GM12891 (cell line): ENCODE measurements around the gene TPPP2.

Experiments
- POLR2A ChIP-seq: IDR thresholded peaks from 2 replicates; pipeline ENCODE4 v1.6.1; 2011; ENCODE audit warnings: low read depth, low read length, control low read depth
- POLR2AphosphoS5 ChIP-seq: IDR thresholded peaks from 2 replicates; pipeline ENCODE4 v1.6.1; 2011; ENCODE audit warnings: low read depth, low read length, control low read depth
- POU2F2 ChIP-seq: IDR thresholded peaks from 2 replicates; pipeline ENCODE4 v1.6.1; 2011; ENCODE audit warnings: low read depth, mild to moderate bottlenecking, control low read depth, low read length, moderate library complexity
- TAF1 ChIP-seq: IDR thresholded peaks from 2 replicates; pipeline ENCODE4 v1.6.1; 2011; ENCODE audit warnings: low read depth, low read length, control low read depth

GRCh38 chr14:21017528-21018245 lies 12.3 kb upstream of the TPPP2 start:
- TF ChIP-seq POLR2A (no peak), POLR2AphosphoS5 (no peak), TAF1 (no peak), POU2F2 (no peak)
